Uterus (tissue), 2 donors: ENCODE data around the gene GAP43.

Experiments
- POLR2A ChIP-seq, 2 donors: fragments of 450-650 bp; IDR thresholded peaks; one replicate each; pipeline ENCODE4 v1.6.1; 2016; ENCODE audit warnings: antibody characterized with exemption in 2 of 2, mild to moderate bottlenecking in 1 of 2, moderate library complexity in 1 of 2
- TF ChIP-seq, protein P1 (sequence below), 4 experiments: fragments of 200-600 bp in 2 of 4; fragments of 450-650 bp in 2 of 4; sonication (generic) in 2 of 4; IDR thresholded peaks; one replicate each; pipeline ENCODE4 v1.5.1; 2016 to 2019; ENCODE audit warnings: antibody characterized with exemption in 4 of 4, mild to moderate bottlenecking in 2 of 4, moderate library complexity in 1 of 4

DNA sequence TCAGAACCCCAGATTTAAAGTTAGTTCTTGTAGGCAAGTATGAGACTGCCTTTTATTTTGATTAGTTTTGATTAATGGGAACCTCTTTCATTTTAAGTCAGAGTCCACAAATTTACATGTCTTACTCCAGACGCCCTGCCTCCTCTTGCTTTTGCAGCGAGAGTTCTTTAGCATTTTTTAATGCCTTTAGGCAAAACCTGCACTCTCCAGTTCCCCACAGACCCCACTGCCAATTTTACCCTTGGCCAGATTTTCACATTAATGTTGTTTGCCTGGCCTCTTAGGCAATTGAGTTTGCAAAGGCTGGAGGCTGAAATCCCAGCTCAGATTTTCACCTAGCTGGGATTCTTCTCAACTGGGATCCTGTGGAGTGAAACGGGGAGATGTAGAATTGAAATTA, 85.8 kb downstream of the GAP43 start:
- TF ChIP-seq, protein P1, sequence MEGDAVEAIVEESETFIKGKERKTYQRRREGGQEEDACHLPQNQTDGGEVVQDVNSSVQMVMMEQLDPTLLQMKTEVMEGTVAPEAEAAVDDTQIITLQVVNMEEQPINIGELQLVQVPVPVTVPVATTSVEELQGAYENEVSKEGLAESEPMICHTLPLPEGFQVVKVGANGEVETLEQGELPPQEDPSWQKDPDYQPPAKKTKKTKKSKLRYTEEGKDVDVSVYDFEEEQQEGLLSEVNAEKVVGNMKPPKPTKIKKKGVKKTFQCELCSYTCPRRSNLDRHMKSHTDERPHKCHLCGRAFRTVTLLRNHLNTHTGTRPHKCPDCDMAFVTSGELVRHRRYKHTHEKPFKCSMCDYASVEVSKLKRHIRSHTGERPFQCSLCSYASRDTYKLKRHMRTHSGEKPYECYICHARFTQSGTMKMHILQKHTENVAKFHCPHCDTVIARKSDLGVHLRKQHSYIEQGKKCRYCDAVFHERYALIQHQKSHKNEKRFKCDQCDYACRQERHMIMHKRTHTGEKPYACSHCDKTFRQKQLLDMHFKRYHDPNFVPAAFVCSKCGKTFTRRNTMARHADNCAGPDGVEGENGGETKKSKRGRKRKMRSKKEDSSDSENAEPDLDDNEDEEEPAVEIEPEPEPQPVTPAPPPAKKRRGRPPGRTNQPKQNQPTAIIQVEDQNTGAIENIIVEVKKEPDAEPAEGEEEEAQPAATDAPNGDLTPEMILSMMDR (IDR thresholded peaks at IDR 0.05): no peak
- no peak for TF ChIP-seq POLR2A (IDR thresholded peaks at IDR 0.05)
